Astrocyte of the hippocampus (primary cell): Measurements from ENCODE around the gene HOMER1.
"Not testable (repeated sequence)": the region's sequence is repeated elsewhere in the genome, so short reads cannot be mapped to it uniquely, and the experiment has no call there.

Experiments
- DNase-seq: peaks from one replicate; pipeline ENCODE4 v3.0.0; 2011; ENCODE audit warnings: low read depth, low spot score

The HOMER1 gene

DNA sequence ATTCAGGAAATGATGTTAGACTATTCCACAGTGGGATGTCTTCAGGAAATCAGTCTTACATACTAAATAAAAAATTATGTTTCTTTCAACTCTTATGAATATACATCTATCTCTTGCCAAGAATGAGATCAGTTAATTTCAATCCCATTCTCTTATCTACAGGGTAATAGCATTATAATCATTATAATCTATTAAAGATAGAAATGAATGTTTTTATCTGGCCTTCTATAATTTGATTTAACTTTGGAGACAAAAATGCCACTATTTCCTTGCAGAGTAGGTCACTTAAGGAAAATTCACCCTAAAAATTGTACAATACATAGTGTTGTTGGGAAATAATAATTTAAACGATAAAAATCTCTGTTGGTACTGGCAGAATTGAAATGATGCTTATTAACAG is 96.4 kb downstream of the HOMER1 start:
- DNase-seq, result no peak

GRCh38 chr5:79416499-79416898 is 97.4 kb downstream of the HOMER1 start:
- DNase-seq, result no peak

DNA sequence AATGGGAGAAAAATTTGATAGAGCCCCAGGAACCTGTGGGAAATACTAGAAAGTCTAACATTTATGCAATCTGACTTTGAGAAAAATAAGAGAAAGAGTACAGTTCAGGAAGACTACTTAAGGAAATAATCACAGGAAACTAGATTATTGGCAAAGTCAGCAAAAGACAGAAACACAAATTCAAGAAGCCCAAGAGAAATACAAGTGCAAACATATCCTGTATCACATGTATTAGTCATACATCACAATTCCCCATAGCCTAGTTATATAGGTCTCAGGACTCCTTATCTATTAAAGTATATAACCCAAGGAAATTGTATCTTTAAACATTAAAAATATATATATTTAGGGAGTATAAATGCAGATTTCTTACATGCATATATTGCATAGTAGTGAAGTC is 100.8 kb downstream of the HOMER1 start:
- DNase-seq, result no peak

GRCh38 chr5:79408028-79408427 is 105.9 kb downstream of the HOMER1 start:
- DNase-seq, result no peak

GRCh38 chr5:79407591-79407990 is 106.3 kb downstream of the HOMER1 start:
- DNase-seq, result no peak

GRCh38 chr5:79401216-79401615 is 112.7 kb downstream of the HOMER1 start:
- no peak for DNase-seq

- no peak for DNase-seq
These were observed 114.9 kb downstream of the HOMER1 start for GRCh38 chr5:79399046-79399445.

- DNase-seq, result no peak
These were observed 116.9 kb downstream of the HOMER1 start for GRCh38 chr5:79397080-79397479.

DNA sequence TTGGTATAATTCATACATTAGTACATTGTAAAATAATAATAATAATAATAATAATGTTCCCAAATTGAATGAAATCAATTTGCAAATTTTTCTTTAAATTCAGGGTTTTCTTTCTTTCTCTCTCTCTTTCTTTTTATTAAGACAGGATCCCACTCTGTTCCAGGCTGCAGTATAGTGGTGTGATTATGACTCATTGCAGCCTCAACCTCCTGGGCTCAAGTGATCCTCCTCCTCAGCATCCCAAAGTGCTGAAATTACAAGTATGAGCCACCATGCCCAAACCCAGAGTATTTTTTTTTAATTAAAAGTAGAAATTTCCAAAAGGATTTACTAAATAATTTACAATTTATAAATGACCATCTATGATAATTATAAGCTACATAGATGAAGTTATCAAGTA is 117.7 kb downstream of the HOMER1 start:
- DNase-seq, result peak; percentile 13

DNA sequence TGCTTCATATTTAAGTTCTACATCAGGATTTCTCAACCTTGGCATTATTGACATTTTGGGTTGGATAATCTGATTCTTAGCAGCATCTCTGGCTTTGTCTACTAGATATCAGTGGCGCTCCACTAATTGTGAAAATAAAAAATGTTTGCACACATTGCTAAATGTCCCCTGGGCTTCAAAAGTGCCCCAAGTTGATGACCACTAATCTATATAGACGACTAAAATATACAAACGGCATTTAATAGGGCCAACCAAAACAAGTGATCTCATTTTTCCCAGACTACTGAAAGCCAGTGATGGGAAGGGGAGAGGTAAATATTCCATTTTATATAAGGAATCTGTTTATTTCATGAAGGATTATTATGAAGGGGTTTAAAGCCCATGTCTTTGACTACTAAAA is 118.6 kb downstream of the HOMER1 start:
- DNase-seq, result no peak

DNA sequence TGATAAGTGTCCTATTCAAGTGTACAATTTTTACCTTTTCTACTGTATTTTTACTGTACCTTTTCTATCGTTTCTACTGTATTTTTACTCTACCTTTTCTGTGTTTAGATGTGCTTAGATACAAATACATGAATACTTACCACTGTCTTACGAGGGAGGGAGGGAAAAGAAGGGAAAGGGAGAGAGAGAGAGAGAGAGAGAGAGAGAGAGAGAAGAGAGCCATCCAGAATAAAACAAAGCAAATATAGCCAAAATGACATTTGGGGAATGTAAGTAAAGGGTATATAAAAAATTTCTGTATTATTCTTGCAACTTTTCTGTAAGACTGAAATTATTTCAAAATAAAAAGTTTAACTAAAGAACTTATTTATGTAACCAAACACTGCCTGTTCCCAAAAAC is 121.2 kb downstream of the HOMER1 start:
- no peak for DNase-seq

DNA sequence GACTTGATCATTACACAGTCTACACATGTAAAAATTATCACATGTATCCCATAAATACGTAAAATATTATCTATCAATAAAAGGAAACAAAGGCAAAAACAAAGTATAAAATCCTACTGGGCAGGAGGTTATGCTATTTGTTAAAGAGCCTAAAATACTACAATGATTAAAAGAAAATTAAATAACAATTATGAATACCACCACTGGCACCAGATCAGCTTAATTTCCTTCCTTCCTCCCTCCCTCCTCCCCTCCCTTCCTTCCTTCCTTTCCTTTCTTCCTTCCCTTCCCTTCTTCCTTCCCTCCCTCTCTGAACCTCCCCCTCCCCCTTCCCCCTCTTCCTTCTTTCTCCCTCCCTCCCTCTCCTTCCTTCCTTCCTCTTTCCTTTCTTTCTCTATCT is 127.3 kb downstream of the HOMER1 start:
- no peak for DNase-seq

DNA sequence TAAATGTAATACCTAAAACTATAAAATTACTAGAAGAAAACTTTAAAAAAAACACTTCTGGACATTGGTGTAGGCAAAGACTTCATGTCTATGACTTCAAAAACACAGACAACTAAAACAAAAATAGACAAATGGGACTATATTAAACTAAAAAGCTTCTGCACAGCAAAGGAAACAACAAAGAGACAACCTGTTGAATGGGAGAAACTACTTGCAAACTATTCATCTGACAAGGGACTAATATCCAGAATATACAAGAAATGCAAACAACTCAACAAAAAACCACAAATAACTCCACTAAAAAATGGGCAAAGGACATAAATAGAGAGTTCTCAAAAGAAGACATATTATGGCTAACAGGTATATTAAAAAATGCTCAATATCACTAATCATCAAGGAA is 128.8 kb downstream of the HOMER1 start:
- not testable (repeated sequence) for DNase-seq

- no peak for DNase-seq
These were observed 135.3 kb downstream of the HOMER1 start for GRCh38 chr5:79378510-79379186.

DNA sequence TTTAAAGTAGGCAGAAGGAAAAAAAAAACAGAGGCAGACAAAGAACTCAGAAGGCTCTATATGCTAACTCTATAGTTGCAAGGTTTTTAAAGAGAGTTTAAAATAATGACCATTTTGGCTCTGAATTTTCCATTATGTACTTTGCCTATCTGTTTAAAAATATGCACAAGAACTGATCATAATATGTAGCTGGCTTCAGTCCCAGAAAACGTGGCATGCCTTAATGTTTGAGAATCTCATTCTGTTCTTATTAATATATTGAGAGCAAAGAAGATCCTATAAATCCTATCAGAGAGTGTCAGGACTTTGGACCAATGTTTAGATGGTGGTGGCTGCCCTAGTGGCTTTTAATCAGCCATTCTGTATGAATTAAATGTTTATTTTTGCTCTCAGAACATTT is 156.5 kb downstream of the HOMER1 start:
- DNase-seq, result peak; percentile 5

DNA sequence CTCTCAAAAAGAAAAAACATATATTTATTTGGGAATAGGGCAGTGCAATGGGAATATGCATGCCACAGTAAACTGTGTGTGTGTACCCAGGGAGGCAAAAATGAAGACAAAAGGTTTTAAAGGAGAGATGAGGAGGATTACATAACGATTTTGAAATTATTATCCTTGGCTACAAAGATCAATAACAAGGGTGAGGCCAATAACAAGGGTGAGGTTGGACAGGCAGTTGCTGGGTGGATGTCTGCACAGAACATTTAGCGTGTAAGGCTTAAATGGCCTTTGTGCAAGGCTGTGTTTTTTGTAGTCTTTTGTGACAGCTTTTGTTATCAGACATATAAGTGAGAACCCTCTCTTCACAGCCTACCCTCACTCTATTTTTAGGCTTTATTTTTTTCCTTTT is 164.1 kb downstream of the HOMER1 start:
- DNase-seq, result no peak

GRCh38 chr5:79349047-79349446 is 164.9 kb downstream of the HOMER1 start:
- DNase-seq, result no peak

DNA sequence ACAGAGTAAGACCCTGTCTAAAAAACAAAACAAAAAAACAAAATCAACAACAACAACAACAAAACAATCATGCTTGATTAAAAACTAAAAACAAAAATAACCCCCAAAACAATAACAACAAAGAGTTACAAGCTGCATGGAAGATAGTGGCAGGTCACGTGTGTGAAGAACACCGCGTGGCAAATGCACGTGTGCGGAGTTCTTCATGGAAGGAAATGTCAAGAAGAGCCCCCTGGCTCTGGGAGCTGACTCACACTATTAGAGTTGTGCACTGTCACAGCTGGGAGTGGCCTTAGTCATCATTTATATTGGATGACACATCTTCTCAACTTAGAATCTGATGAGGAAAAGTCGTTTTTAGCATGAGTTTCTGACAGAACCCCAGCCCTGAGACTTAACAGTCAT is 167.5 kb downstream of the HOMER1 start:
- DNase-seq, result peak; percentile 32

DNA sequence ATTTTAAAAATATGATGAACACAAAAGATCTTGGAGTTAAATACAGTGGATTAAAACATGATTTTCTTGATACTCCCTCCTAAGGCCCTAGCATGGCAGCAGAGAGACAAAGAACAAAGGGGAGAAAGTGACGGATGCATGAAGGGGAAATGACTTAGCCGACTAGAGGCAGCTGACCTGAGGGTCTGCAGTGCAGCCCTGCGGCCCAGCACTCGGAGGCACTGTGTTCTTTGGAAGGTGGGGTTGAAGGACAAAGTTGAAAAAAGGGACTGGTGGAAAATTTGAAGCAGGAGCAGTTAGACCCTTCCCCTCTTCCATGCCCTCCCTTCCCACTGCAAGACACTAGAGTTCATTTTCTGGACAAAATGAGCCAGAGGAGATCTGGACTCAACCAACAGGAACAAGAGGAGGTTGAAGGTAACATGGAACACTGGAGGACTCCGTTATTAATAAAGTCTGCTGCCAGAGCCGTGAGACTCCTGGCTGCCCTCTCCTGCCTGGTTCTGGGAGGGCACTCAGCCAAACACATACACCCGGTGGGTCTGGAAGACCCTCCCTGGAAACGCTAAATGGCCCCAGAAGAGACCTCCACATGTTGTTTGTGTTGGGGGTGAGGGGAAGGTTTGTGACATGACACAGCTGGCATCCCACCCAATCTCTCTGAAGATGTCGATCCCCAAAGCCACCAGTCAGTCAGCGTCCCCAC is 179.9 kb downstream of the HOMER1 start:
- DNase-seq, result no peak

GRCh38 chr5:79330071-79330470 is 183.9 kb downstream of the HOMER1 start:
- no peak for DNase-seq

GRCh38 chr5:79329453-79329852 is 184.5 kb downstream of the HOMER1 start:
- no peak for DNase-seq
